NB4 (cell line): Measurements from ENCODE around the gene STRIP1.
"Not testable (repeated sequence)": the region's sequence is repeated elsewhere in the genome, so short reads cannot be mapped to it uniquely, and the experiment has no call there.

Source experiments
- DNase-seq: peaks from one replicate; pipeline ENCODE4 v3.0.0; 2010; ENCODE audit warnings: low read depth
- H3K4me3 ChIP-seq: one replicate; pipeline ENCODE4 v1.5.1; 2011; ENCODE audit warnings: mild to moderate bottlenecking, low read depth, low read length, moderate library complexity
- CTCF ChIP-seq: IDR thresholded peaks from one replicate; pipeline ENCODE4 v1.5.1; 2012; ENCODE audit warnings: low read depth, low read length
- MAX ChIP-seq: IDR thresholded peaks from 2 replicates; pipeline ENCODE4 v1.6.1; 2011; ENCODE audit warnings: low read depth, low read length
- MYC ChIP-seq: IDR thresholded peaks from 2 replicates; pipeline ENCODE4 v1.6.1; 2011; ENCODE audit warnings: low read depth, low read length
- POLR2A ChIP-seq: IDR thresholded peaks from 2 replicates; pipeline ENCODE4 v1.6.1; 2011; ENCODE audit warnings: mild to moderate bottlenecking; ENCODE audit not compliant: insufficient read length; ENCODE audit errors: extremely low read depth

Gene STRIP1

GRCh38 chr1:110074166-110074565 is 39.7 kb downstream of the STRIP1 start:
- DNase-seq = no peak
- H3K4me3 ChIP-seq = no peak overlapping the region
- no peak for TF ChIP-seq CTCF
- no peak for TF ChIP-seq POLR2A
- no peak for TF ChIP-seq MAX
- TF ChIP-seq MYC = no peak

GRCh38 chr1:110076789-110077500 is 42.5 kb downstream of the STRIP1 start:
- TF ChIP-seq MYC (no peak), CTCF (no peak), MAX (no peak), POLR2A (no peak)
- DNase-seq = no peak
- H3K4me3 ChIP-seq = no peak overlapping the region

- H3K4me3 ChIP-seq, DNase-seq: not testable (repeated sequence)
These were observed 45.6 kb downstream of the STRIP1 start for GRCh38 chr1:110079995-110080394.

GRCh38 chr1:110081061-110081460 is 46.6 kb downstream of the STRIP1 start:
- no peak overlapping the region for H3K4me3 ChIP-seq
- DNase-seq = no peak
- TF ChIP-seq MAX = no peak
- TF ChIP-seq CTCF = no peak
- TF ChIP-seq POLR2A = no peak
- TF ChIP-seq MYC = no peak

- no peak for TF ChIP-seq MAX
- no peak for TF ChIP-seq POLR2A
- no peak for TF ChIP-seq CTCF
- no peak for TF ChIP-seq MYC
- H3K4me3 ChIP-seq = no peak overlapping the region
- DNase-seq = no peak
These were observed 48.1 kb downstream of the STRIP1 start for GRCh38 chr1:110082477-110082876.

- DNase-seq = no peak
- TF ChIP-seq MAX = no peak
- TF ChIP-seq CTCF = no peak
- no peak for TF ChIP-seq POLR2A
- TF ChIP-seq MYC = no peak
- no peak overlapping the region for H3K4me3 ChIP-seq
These were observed 48.8 kb downstream of the STRIP1 start for GRCh38 chr1:110083061-110083865.
